ENCODE data around the gene CMTM5. TPM values are rescaled to one million over a fixed set of nuclear protein-coding genes. Genes with fewer than 3 reads are reported as not detected.

CMTM5 gene
- total RNA-seq, 3 donors from 2014 or later: 0.58 to 3.5 (median 0.58) TPM

GRCh38 chr14:23377573-23378563 is 1.0 kb downstream of the CMTM5 start:
- no peaks in the 10 kb centered on the region for H3K9me3 ChIP-seq
- TF ChIP-seq CTCF (IDR thresholded peaks at IDR 0.05): no peak
- no peak overlapping the region for H3K4me3 ChIP-seq
- H3K4me1 ChIP-seq (ENCODE audit: low read depth): no peaks in the 10 kb centered on the region
- no peaks in the 10 kb centered on the region for H3K36me3 ChIP-seq (ENCODE audit: low read depth)
- intact Hi-C loops (cut with DNase I, micrococcal nuclease): loop anchor here in 1 of 2 donors (5.0 kb wide), 1 partner anchor 51 kb away; no protein-coding TSS in a partner anchor
- DNase-seq: no peak
- ATAC-seq: no peak

GRCh38 chr14:23378612-23379220 is 1.9 kb downstream of the CMTM5 start:
- H3K36me3 ChIP-seq (ENCODE audit: low read depth): no peaks in the 10 kb centered on the region
- H3K4me1 ChIP-seq (ENCODE audit: low read depth): no peaks in the 10 kb centered on the region
- intact Hi-C loops (cut with DNase I, micrococcal nuclease): loop anchor here in 1 of 2 donors (5.0 kb wide), 1 partner anchor 51 kb away; no protein-coding TSS in a partner anchor
- no peak overlapping the region for H3K4me3 ChIP-seq
- no peak for TF ChIP-seq CTCF (IDR thresholded peaks at IDR 0.05)
- no peaks in the 10 kb centered on the region for H3K9me3 ChIP-seq
- ATAC-seq (no peak), DNase-seq (no peak)

GRCh38 chr14:23379366-23380196 is 2.7 kb downstream of the CMTM5 start:
- H3K4me3 ChIP-seq: no peak overlapping the region
- intact Hi-C loops (cut with DNase I, micrococcal nuclease): loop anchor here in 1 of 2 donors (5.0 kb wide), 1 partner anchor 52 kb away; no protein-coding TSS in a partner anchor
- DNase-seq (peak in 2 of 3 donors; percentile 74 to 81), ATAC-seq (peak; percentile 91)
- H3K9me3 ChIP-seq: no peaks in the 10 kb centered on the region
- TF ChIP-seq CTCF (IDR thresholded peaks at IDR 0.05): peak; percentile 80
- no peaks in the 10 kb centered on the region for H3K36me3 ChIP-seq (ENCODE audit: low read depth)
- no peaks in the 10 kb centered on the region for H3K4me1 ChIP-seq (ENCODE audit: low read depth)

- H3K4me1 ChIP-seq (ENCODE audit: low read depth): no peaks in the 10 kb centered on the region
- intact Hi-C loops (cut with DNase I, micrococcal nuclease): no loop called here
- DNase-seq: no peak
- no peaks in the 10 kb centered on the region for H3K9me3 ChIP-seq
- H3K4me3 ChIP-seq: no peak overlapping the region
- ATAC-seq: peak; percentile 47
- H3K36me3 ChIP-seq (ENCODE audit: low read depth): no peaks in the 10 kb centered on the region
- TF ChIP-seq CTCF (IDR thresholded peaks at IDR 0.05): no peak
These were observed 3.5 kb downstream of the CMTM5 start for GRCh38 chr14:23380197-23380914.

- H3K9me3 ChIP-seq: no peaks in the 10 kb centered on the region
These were observed 4.1 kb downstream of the CMTM5 start for GRCh38 chr14:23380976-23381375.

More at GRCh38 chr14:23380976-23381375, 4.1 kb downstream of the CMTM5 start:
- intact Hi-C loops (cut with DNase I, micrococcal nuclease): no loop called here
- Histone ChIP-seq H3K4me3 (no peak overlapping the region), H3K4me1 (ENCODE audit: low read depth) (no peaks in the 10 kb centered on the region), H3K36me3 (ENCODE audit: low read depth) (no peaks in the 10 kb centered on the region)
- no peak for TF ChIP-seq CTCF (IDR thresholded peaks at IDR 0.05)
- no peak for ATAC-seq
- DNase-seq: no peak

Data from mucosa of descending colon (tissue), 3 donors.